Body of pancreas (tissue), 4 donors: ENCODE data around the gene IGFBP7.

Experiments
- POLR2A ChIP-seq, 3 donors: fragments of 450-650 bp; IDR thresholded peaks; one replicate each; pipeline ENCODE4 v1.6.1; 2016; ENCODE audit warnings: antibody characterized with exemption in 3 of 3, mild to moderate bottlenecking in 2 of 3
- TF ChIP-seq, protein P1 (sequence below), 7 experiments: fragments of 450-650 bp in 4 of 7; fragments of 200-600 bp in 3 of 7; sonication (generic) in 3 of 7; IDR thresholded peaks; one replicate each; pipeline ENCODE4 v1.5.1; 2016 to 2019; ENCODE audit warnings: antibody characterized with exemption in 7 of 7

DNA sequence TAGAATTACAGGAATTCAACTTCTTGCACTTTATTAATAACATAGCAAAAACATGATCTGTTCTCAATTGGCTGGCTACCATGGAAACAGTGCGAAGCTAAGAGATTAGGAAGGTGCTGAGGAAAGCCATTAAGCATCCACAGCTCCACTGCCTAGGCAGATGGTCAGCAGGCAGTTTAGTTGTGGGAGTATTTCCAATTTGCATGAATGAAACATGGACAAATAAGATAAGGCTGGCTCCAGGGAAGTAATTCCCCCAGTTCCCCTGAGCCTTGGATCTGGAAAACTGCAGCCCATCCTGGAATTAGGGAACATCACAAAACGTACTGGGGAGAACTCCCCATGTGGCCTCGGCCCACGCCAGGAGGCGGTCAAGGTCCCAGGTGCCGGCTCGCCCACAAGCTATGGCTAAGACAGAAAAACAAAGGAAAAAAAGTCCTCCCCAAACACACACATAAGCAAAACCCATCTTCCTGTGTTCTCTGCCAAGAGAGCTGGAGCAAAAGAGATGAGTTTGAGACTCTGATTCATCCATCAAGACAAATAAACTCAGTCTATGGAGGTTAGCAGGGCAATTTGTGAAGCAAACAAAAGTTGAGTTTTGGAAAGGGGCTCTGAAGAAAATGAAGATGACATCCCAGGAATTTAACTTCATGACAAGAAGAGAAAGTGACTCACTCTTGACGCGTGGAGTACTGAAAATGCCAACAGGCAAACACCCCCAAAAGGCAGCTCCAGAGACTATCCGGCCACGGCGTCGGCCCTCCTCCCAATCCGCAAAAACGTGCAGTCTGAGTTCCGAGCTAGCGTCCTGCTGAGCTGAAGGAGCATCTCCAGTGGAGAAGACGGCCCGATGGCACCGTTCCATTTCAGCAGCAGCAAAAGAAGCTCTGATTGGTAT lies 45.1 kb downstream of the IGFBP7 start:
- TF ChIP-seq, protein P1, sequence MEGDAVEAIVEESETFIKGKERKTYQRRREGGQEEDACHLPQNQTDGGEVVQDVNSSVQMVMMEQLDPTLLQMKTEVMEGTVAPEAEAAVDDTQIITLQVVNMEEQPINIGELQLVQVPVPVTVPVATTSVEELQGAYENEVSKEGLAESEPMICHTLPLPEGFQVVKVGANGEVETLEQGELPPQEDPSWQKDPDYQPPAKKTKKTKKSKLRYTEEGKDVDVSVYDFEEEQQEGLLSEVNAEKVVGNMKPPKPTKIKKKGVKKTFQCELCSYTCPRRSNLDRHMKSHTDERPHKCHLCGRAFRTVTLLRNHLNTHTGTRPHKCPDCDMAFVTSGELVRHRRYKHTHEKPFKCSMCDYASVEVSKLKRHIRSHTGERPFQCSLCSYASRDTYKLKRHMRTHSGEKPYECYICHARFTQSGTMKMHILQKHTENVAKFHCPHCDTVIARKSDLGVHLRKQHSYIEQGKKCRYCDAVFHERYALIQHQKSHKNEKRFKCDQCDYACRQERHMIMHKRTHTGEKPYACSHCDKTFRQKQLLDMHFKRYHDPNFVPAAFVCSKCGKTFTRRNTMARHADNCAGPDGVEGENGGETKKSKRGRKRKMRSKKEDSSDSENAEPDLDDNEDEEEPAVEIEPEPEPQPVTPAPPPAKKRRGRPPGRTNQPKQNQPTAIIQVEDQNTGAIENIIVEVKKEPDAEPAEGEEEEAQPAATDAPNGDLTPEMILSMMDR (IDR thresholded peaks at IDR 0.05): no peak
- TF ChIP-seq POLR2A (IDR thresholded peaks at IDR 0.05): no peak
